HG02884 (cell line): ENCODE data around the gene TPK1.
"Not testable (repeated sequence)": the region's sequence is repeated elsewhere in the genome, so short reads cannot be mapped to it uniquely, and the experiment has no call there.

Experiments
- ATAC-seq: cut with Tn5 transposase; IDR thresholded peaks from one replicate; pipeline ENCODE4 v1.9.1; 2021; ENCODE audit warnings: mild to moderate bottlenecking, moderate library complexity; ENCODE audit not compliant: unreplicated experiment

Gene TPK1

DNA sequence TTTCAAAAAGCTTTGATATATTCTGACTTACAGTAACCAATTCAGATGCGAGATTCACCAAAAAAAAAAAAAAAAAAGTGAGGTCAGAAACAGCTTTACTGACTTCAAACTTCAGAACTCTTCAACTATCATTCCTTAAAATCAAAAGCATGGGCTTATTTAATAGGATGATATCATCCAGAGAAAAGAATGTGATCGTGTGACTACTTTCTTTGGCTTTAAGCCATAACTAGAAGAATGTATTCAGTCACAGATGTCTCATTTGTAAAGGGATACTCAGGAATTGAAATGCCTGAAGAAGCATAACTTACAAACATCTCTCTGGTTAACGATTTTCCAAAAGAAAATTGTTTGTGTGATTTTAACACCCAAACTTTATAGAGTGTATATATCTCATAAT lies 11.5 kb downstream of the TPK1 start:
- ATAC-seq, result no peak

DNA sequence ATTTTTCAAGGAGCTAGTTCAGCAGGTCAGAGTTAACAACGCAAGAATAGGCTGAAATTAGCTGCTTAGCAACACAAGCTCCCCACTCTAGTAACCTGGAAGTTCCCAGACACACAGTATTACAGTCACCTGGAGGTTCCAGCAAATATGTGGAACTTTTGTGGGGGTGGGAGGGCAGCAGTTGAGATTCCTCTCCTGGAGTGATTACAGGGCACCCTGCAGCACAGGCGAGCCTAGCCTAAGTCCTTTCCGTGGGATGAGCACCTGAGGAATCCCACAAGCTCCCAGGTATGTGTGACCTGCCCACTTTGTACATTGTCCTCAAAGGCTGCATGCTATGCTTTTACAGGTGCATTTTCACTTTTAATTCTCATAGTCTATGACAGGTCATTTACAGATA lies 13.6 kb downstream of the TPK1 start:
- no peak for ATAC-seq

DNA sequence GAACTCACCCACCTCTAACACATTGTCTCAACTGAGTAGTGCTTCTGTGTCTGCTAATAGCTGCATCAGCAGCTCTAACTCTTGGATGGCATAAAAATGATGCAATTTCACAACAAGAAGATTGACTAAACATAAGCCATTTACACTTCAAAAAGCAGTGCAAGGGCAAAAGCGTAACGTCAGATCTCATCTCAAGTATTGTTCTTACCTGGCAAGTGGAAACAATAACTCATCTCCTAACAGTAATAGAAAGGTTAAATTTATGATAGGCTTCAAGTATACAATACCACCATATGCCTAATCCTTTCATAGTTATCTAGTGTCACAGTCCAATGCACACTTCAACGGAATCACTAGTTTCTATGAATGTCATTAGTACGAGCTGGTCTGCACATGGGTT lies 14.8 kb downstream of the TPK1 start:
- peak; percentile 49 for ATAC-seq

DNA sequence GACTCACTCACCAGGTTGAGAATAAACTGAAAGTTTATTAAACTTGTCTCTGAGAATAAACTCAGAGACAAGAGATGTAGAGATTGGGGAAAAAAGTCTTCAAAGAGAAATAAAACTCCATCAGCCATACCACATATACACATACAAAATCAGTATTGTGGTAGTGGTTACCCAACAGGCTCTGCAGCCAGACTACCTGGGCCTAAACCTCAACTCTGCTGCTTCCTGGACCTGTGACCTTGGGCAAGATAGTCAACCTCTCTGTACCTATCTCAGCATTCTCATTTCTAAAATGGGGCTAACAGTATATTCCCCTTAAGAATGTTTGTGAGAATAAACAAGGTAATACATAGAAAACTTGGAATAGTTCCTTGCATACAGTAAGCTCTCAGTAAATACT lies 15.3 kb downstream of the TPK1 start:
- ATAC-seq, result peak; percentile 22

DNA sequence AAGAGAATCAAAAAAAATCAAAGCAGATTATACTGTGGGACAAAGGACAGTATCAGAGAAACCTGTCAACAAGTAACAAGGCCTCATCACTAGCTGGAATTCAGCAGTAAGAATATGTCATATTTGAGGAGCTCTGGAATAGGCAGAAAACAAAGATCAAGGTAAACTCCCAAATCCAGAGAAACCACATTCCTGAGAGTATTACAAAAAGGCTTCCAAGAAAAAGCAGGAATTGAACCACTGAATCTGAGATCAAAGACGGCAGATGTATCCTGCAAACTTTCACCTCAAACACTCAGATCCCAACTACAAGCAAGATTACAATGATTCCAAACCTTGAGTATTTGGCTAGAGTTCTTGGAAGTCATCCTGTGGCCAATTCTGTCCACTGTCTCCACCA lies 16.3 kb downstream of the TPK1 start:
- ATAC-seq, result no peak

DNA sequence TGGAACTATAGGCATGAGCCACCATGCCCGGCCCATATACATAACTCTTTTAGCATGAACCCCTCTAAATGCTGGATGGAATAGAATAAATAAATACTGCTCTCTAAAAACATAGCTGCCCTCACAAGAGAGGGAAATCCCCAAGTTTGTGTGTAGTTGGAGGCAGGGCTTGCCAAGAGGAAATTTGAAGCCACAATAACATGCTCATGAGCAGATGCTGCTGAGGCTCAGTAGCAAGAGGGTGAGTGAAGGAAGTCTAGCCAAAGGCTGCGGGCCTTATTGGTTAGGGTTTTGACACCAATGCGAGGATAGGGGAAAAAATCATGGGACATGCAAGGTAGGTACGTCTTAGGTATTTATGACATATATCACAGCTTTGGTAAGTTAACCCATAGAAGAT lies 17.3 kb downstream of the TPK1 start:
- ATAC-seq, result peak; percentile 64

DNA sequence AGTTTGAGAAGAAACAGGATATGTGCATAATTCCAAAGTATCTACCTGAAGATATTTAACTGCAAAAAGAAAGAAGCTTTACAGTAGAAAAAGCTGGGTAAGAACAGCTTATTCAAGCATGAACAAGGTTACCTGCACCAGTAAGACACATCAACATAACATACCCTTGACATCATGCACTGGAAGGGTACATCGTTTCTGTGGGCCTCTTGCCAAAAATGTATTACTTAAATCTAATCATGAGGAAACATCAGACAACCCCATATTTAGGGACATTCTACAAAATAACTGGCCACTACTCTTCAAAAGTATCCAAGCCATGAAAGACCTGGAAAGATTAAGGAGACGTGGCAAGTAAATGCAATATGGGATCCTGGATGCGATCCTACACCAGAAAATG lies 18.9 kb downstream of the TPK1 start:
- ATAC-seq, result no peak

DNA sequence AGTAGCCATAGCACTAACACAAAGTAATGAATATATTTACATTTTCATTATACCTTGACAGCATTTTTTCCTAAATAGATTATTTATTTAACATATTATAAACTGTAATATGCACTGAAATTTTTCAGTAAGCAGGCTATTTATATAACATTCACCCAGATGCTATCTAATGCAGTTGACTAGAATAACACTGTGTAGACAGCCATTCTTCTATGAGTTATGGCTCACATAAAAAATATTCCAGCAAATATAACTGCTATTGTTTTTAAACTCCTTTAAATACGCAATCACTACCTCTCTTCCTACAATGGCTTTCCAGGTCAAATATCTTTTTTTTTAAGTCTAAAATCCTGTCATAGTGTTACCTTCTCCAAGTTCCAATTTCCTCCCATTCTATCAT lies 21.6 kb downstream of the TPK1 start:
- ATAC-seq, result no peak

DNA sequence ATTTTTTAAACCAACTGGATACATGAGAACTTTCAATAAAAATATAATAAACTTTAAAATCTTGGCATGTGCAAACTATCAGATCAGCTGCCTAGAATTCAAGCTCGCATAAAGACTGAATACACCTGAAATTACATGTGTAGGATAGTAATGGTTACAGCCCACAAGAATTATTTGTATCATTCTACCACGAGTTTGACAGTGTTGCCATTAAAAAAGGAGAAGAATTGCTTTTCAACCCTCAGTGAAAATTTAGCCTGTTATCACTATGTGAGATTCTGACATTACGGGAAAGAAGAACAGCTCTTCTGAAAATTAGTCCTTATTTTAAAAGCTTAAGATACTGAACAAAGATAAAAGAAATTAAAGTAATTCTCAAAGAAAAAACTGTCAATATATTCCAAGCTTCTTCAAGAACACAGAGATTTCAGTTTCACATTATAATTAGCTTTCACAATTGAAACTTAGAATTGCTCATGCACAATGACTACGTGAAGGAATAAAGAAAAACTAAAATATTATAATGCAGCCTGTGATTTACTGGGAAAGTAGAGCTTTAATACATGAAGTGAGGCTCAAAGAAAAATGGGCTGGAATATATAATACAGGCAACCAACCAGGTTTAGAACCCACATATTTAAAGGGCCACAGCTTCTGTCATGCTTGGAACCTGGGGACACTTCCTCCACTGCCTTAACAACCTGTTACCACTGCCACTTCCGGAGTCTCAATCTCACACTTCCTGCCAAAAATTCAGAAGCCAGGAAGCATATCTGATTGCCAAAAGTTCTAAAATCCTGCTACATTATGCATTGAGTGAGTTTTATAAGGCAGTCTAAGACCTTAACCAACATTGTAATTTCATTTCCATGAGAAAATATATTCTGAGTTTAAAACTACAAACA lies 23.2 kb downstream of the TPK1 start:
- ATAC-seq, result peak; percentile 93

DNA sequence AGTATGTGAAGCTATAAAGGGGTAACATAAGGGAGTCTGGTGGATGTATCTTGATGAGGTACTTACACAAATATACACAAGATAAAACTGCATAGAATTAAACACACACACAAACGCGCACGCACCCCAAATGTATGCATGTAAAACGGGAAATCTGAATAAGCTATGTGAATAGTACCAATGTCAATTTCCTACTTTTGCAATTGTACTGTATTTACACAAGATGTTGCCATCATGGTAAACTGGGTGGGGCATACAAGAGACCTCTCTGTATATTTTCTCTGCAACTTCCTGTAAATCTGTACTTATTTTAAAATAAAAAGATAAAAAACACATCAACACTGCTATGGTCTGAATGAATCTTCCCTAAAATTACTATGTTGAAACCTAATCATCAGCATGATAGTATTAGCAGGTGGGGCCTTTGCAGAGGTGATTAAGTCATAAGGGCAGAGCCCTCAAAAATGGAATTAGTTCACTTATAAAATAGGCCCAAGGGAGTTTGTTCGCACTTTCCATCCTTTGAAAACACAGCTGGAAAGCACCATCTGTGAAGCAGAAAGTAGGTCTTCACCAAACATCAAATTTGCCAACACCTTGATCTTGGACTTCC lies 30.1 kb downstream of the TPK1 start:
- no peak for ATAC-seq

DNA sequence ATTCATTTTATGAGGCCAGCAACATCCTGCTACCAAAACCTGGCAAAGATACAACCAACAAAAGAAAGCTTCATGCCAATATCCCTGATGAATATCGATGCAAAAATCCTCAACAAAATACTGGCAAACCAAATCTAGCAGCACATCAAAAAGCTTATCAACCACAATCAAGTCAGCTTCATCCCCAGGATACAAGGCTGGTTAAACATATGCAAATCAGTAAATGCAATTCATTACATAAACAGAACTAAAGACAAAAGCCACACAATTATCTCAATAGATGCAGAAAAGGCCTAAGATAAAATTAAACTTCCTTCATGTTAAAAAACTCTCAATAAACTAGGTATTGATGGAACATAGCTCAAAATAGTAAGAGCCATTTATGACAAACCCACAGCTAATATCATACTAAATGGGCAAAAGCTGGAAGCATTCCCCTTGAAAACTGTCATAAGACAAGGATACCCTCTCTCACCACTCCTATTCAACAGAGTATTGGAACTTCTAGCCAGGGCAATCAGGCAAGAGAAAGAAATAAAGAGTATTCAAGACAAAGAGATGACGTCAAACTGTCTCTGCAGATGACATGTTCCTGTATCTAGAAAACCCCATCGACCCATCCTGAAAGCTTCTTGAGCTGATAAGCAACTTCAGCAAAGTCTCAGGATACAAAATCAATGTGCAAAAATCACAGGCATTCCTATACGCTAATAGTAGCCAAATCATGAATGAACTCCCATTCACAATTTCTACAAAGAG lies 35.0 kb downstream of the TPK1 start:
- not testable (repeated sequence) for ATAC-seq

DNA sequence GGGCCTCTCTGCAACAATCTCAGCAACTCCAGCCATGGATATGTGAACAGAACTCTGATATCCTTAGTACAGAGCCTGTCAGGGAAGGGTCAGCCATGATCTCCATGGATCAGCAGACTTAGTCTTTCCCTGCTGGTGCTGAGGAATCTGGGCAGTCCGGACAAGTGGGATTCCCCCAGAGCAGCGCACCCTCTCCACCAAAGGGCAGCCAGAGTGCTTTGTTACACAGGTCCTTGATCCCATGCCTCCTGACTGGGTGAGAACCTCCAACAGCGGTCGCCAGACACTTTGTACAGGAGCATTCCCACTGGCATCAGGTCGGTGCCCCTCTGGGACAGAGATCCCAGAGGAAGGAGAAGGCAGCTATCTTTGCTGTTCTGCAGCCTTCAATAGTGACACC lies 38.9 kb downstream of the TPK1 start:
- ATAC-seq, result no peak

DNA sequence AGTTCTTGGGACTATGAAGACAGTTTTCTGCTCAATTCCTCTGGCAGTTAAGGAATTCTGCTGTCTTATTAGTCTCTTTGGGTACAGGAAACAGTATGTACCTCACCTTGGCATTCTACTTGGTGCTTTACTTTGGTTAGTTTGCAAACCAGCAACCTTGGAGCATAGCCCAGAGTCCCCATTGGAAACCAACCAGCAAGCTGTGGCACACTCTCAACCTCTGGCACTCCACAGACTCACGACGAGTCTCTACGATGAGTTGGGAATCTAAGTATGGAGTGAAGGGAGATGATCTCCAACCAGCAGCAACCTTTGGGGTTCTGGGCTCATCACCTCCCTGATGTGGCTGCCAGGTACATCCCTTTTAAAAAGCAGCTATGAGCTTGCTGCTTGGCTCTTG lies 43.8 kb downstream of the TPK1 start:
- no peak for ATAC-seq

DNA sequence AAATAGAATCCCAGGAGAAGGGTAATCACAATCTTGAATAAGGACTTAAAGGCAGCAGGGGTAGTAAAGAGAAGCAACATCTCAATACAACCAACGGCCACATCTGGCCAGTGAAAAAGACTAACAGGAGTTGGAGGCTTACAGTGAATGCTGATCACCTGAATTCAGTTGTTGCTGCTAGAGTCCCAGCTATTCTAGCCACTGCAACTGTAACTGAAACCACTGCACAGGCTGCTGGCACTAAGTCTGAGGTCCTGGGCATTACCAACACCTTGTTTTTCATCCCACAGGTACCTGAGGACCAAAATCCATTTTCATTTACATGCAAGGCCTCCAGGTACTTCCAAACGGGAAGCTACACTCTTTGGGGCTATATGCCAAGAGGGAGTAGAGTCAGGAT lies 44.4 kb downstream of the TPK1 start:
- no peak for ATAC-seq

DNA sequence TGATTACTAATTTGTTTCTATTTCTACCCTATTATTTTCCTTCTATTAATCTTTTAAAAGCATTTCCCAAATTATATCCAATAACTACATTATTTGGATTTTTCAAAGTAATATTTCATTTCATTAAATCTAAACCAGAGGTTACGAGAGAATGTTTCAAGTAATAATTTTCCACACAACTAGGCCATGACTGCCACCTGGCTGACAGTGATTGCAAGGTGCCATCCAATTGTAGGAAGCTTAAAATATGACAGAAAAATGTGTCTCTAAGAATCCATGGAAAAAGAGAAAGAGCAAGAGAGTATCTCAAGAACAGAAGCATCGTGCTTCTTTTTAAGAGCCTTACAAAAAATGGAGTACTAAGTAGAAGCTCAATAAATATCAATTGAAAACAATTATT lies 48.7 kb downstream of the TPK1 start:
- ATAC-seq, result no peak

DNA sequence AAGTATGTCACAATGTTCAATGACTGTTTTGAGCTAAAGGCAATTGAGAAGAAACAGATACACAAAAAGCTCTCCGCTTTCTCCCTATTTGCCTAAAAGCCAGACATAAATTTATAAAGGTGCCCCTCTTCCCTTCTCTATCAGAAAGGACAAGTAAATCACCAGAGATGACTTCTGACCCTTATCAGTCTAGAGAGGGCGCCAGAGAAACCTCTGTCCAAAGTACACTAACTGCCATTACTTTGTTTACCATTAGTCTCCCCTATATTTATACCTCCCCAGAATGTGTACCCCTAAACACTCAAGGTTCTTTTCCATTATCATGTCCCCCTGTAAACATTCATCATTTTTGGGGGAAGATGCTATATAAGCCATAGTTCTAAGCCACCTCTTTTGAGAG lies 49.3 kb downstream of the TPK1 start:
- no peak for ATAC-seq

DNA sequence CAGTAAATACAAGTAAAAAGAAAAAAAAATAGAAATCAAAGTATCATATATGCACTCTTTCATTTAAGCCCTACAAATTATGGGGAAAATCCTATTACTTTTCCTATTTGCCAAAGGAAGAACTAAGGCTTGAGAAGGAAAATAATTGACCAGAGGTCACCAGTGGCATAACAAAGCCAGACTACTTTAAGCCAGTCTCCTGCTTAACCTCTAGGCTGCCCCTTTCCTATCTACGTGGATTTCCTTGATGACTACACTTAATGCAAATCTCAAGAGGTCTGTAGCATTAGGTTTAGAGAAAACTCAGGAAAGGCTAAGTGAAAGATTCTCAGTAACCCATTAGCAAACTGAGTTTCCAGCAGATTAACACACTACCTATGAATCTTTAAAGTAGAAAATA lies 49.8 kb downstream of the TPK1 start:
- ATAC-seq, result no peak

DNA sequence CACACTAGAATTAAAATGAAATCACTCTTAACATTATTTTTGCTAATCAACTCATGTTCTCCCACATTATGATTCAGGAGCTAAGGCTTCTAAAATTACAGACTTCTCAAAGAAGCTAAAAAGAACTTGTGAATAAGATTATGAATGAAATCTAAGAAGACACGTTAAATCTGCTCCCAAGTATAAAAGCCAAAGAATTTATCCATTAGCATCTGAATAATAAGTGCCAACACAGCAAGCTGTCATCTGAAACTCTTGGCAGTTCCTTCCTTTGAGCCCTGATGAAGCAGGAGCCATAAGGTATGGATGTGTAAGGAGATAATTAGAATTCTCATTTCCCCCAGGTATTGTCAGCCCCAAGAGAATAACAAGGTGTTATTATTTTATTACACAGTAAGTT lies 50.3 kb downstream of the TPK1 start:
- no peak for ATAC-seq

DNA sequence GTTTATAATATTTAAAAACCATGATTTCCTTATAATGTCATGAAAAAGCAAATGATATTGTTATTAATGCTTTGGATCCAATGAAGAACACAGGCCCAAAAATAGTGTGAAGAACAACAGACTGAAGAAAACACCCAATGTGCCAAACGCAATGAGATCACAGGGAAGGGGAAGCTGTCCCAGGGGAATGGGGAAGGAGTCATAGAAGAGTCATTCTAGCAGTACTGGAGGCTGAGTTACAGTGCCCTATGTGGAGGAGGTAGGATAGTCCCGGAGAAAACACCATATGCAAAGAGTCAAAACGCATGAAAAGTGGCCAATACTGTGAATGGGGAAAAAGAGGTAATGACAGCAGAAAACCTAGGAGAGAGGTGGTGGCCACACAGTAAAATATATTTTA lies 50.9 kb downstream of the TPK1 start:
- no peak for ATAC-seq

DNA sequence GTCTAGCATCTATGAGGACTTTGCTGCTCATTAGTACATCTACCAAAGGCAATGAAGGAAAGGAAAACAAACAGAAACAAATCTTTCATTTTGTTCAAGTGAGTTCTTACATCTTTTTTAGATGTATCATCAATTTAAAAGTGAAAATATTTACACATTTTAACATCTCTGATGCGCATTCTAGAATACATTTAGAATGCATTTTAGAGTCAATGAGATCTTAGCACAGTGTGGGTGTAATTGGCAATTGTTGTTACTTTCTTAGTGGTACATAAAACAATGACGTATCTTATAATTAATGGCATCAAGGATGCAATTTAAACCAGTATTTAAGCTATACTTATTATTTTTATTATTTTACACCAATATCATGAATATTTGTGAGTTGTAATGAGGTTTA lies 51.4 kb downstream of the TPK1 start:
- no peak for ATAC-seq

DNA sequence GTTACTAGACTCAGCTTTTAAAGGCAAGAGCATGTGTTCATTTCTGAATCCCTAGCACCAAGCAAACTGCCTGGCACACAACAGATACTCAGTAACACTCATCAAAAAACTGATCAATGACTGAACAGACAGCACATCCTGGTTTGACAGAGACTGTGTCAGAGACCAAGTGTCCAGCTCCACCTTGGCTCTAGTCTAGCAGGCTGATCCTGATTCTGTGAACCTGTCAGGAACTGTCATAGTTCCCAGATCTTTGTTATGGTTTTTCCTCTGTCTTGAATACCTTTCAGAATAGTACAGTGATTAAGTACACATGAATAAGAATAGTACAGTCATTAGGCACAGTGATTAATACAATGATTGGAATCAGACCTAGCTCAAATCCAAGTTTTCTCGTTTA lies 53.0 kb downstream of the TPK1 start:
- ATAC-seq, result no peak

DNA sequence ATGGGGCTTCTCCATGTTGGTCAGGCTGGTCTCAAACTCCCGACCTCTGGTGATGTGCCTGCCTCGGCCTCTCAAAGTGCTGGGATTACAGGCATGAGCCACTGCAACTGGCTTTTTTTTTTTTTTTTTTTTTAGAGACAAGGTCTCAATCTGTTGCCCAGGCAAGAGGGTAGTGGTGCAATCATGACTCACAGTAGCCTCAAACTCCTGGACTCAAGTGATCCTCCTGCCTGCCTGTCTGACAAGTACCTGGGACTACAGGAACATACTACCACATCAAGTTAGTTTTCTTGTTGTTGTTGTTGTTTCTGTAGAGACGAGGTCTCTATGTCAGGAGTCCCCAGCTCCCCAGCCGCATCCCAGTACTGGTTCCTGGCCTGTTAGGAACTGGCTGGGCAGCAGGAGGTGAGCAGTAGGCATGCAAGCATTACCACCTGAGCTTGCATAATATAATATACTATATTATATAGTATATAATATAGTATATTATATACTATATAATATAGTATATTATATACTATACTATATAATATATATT lies 55.7 kb downstream of the TPK1 start:
- no peak for ATAC-seq
